GM21381 (cell line): ENCODE measurements around the gene BFSP1.

ENCODE experiments used
- ATAC-seq: cut with Tn5 transposase; IDR thresholded peaks from one replicate; pipeline ENCODE4 v1.9.1; 2021; ENCODE audit warnings: mild to moderate bottlenecking, moderate library complexity; ENCODE audit not compliant: unreplicated experiment

BFSP1 gene

DNA sequence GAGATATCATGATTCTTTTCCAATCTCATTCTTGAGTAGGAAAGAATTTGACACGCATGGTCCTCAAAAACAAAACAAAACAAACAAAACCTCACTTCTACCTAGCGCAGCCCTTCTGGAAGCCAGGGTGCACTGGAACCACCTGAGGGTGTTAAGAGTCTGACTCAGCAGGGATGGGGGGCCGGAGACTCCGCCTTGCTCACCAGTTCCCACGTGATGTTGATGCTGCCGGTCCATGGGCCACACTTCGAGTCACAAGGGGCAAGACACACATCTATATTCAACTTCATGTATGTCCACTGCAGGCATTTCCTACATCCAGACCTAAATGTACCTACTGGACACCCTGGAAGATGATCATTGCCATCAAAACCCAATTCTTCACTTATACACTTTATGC, 30.4 kb downstream of the BFSP1 start:
- no peak for ATAC-seq

DNA sequence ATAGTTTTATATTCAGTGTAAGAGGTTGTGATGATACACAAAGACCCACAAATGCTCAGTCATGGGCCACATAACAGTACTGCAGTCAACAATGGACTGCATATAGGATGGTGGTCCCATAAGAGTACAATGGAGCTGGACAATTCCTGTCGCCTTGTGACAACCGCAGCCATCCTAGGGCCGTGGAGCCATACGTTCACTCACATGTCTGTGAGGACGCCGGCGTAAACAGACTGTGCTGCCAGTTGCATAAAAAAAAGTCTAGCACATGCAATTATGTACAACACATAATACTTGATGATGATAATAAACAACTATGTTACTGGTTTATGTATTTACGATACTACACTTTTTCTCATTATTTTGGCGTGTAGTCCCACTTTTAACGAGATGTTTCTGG, 30.9 kb downstream of the BFSP1 start:
- ATAC-seq = no peak

DNA sequence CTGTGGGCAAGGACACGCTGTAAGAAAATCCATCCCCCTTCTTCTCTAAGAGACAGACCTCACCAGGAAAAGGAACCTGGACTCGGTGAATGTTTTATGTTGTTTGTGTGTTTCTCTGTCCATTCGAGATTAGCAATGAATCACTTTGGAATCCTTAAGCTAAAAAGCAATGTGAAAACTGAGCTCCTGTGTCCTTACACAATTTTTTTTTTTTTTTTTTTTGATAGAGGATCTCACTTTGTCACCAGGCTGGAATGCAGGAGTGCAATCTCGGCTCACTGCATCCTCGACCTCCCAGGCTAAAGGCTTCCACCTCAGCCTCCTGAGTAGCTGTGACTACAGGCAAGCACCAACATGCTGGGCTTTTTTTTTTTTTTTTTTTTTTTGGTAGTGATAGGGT, 32.1 kb downstream of the BFSP1 start:
- ATAC-seq = no peak

DNA sequence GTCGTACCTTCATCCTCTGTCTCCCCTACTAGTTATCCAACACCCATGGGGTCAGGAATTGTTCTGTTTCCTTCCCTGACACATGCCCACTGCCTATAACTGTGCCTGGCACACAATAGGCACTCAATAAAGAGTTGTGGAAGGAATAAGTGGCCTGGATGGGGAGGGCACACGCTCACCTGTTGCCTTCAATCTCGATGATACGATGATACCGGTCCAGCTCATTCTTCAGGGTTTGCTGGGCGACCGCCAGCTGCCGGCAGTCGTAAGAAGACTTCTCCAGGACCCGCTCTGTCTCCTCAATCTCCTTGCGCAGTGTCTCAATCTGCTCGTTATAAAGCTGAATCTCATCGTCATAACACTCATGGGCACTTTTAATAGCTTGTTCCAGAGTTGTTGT, 32.5 kb downstream of the BFSP1 start:
- ATAC-seq = no peak

DNA sequence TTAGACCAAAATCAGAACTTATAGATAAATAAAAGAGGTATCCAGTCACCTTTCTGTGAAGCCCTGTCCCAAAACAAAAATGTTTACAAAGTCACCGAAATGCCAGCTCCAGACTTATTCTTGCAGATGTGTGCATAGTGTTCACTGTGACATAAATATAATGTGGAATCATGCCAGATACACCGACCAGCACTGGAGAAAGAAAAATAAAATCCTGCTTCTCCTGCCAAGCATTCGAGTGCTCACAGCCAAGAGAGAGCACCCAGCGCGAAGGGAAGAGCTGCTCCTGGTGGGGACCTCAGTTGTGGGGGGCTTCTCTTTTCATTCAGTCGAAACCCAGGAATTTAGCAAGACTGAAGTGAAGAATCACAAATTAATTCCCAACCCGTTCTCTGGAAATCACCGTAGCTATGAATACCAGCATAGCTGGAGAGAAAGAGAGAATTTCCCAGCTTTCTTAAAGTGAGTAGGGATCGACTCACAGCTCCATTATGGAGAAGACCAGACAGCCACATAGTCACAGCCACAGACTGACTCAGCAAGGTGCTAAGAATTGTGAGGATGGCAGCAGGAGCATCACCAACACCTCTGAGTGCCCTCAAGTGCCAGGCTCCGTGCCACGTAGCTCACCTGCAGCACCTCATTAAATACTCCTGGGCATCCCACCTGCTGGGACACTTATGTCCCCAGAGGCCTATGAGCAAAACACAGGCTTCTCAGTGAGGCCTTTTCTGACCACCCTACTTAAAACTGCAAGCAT, 33.2 kb downstream of the BFSP1 start:
- no peak for ATAC-seq

DNA sequence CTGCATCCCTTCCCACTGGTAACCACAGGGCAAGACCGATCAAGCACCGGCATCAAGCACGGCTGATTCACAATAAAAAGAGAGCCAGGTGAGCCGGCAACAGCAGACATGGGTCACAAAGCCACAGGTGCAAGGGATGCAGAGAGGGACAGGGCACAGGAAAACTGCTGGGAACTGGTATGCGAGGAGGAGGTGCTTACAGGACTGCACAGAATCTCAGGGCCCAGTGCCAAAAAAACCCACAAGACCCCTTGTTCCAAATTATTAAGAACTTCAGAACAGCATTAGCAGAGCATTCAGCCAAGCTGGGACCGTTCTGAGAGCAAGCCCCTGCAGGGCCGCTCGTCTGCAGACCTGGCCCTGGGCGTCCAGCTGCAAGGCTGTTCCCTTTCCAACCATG, 35.4 kb downstream of the BFSP1 start:
- ATAC-seq = no peak

DNA sequence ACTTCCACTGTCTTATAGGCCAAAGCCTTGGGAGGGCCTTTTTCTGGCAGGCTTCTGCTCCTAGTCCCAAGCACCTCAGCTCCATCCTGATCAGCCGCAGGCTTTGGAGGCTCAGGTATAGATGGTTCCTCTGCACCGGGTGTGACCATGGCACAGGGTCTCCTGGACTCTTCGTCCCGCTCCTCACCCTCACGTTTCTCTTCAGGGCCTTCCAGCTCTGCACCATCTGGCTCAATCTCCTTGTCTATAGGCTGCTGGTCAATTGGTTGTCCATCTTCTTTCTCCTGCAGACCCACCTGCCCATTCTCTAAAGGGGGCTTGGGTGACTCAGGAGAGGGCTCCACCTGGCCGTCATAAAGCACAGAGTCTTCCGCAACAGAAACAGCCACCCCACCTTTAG, 37.0 kb downstream of the BFSP1 start:
- ATAC-seq = no peak

DNA sequence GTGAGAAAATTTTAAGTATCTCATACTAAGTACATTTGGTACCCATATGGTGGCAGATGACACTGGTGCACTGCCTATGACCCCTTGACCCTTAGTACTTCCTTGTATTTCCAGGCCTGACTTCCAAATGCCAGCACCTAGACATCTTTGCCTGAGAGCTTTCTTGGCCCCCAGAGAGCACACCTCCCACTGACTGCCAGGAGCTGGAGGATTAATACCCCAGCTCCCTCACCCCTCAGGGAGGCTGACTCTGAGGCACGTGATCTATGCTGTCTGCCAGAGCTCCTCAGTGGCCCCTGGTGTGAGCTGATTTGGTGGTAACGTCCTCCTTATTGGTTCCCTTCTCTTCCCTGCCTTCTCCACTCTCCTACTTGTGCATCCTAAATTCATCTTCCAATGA, 38.0 kb downstream of the BFSP1 start:
- no peak for ATAC-seq

DNA sequence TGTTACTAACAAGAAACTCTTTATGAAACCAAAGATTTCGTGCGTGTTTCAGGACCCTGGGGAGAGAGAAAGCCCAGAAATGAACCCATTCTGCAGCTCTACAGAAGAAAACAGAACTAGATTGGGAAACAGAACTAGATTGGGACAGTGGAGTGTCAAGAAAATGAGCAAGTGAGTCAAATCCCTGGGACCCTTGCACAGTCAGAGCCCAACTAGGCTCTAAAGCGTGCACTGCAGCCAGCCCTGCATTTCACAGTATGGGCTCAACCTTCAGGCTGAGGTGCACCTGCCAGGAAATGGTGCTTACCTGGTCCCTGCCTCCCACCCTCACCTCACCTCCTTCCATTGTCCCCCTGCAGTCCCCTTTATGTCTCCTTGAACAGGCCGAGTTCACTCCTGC, 39.7 kb downstream of the BFSP1 start:
- ATAC-seq = no peak

DNA sequence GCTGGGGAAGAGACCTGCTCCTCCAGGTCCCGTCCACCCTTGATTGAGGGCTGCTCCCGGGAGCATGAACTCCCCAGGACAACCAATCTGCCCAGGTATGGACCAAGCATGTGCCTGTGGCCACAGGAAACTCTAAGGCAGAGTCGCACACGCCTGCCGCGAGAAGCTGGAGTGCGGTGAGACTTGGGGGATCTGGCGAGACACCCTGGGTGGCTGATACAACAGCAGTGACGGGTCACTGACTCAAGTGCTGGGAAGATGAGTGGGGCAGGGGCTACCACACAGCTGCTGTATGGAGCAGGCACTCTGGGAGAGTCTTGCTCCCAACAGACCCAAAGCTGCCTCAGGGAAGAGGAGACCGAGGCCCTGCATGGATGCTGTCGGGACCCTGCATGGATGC, 40.1 kb downstream of the BFSP1 start:
- no peak for ATAC-seq

DNA sequence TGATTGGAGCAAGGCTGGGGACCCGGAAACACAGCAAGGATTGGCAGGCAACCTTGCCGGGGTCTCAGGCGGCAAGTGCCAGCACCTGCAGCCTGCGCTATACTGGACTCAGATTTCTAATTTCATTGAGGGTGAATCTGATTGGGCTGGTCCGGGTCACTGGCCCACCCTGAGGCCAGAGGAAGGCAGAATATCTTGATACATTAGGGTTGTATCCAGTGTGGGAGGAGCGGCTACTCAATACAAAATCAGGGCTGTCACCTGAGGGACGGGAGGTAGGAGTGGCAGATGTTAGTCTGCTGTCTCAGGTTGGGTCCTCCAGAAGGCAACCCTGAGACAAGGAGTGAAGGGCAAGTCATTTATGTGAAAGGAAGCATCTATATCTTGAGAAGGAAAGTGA, 40.7 kb downstream of the BFSP1 start:
- ATAC-seq = no peak

DNA sequence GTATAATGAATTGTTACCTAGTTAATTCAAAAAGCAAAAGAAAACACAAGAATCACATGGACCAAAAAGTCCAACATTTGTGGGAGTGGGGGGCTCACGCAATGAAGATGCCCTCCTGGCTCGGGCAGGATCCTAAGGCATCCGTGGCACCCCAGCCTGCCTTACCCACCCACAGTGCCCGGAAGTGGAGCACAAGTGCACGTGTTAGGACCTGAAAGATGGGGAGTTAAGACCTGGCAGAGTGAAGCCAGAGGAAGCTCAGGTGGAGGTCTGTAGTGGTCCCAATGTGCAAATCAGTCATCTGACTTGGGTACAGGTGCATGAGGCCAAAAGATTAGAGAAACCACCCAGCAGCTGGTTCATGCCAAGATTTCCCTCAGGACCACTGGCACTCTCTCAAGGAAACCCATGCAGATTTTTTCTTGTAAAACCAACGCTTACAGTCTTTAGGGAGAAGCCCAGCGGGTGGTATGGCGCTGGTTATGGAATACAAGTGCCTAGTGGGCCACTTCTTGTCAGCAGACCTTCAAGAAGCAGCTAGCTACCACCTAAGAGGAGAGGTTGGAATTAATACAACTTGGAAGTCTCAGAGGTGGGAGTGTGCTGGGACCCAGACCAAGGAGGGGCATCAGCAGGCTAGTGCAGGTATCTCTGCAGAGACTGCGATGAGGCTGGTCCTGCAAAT, 42.1 kb downstream of the BFSP1 start:
- ATAC-seq = no peak

DNA sequence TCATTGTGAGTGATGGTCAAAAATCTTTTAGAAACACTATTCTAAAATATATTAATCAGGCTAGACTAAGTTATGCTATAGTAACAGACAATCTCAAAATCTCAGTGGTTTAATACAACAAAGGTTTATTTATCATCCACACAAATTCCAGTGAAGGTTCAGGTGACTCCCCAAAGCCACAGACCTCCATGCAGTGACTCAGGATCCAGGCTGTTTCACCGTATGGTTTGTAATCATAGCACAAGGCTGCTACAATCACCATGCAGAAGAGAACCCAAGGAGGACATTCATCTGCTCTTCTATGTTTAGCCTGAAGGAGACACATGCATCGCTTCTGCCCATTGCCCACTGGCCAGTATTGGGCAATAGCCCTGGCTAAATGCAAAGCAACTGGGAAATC, 46.2 kb downstream of the BFSP1 start:
- ATAC-seq = no peak

DNA sequence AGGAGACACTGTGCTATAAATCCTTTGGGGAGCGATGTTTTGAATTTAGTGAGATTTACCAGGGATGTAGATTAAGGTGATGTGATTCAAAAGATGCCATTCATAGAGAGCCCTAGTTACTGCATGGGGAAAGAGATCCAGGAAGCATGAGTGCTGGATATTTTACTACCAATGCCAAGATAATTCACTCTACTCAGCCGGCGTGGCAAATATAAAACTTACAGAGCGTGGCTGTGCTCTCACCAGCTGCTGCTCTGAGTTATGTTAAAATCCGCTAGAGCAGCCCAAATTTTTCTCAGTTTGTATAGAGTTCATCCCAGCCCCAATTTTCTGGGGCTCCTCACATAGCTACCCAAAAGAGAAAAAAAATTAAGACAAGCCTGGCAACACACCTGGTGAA, 48.6 kb downstream of the BFSP1 start:
- no peak for ATAC-seq

DNA sequence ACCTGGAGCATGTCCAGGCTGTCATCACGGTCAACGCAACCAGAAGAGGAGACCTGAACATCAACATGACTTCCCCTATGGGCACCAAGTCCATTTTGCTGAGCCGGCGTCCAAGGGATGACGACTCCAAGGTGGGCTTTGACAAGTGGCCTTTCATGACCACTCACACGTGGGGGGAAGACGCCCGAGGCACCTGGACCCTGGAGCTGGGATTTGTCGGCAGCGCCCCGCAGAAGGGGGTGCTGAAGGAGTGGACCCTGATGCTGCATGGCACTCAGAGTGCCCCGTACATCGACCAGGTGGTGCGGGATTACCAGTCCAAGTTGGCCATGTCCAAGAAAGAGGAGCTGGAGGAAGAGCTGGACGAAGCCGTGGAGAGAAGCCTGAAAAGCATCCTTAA, 49.5 kb downstream of the BFSP1 start:
- no peak for ATAC-seq

DNA sequence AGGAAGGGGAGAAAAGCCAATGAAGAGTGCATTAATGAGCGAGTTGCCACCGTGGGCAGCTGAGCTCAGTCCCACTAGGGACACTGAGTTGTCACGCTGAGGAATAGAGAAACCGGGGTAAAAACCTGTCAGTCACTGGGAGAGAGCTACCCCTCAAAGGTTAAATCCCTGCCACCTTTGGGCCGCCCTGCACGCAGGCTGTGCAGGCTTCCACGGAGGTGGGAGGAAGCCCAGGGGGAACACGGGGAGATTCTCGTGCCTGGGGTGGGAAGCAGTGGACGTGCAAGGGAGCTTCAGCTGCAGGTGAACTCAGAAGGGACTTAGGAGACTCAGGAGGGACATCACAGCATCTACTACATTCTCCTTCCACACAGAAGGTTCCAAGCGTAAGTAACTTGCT, 50.5 kb downstream of the BFSP1 start:
- ATAC-seq = no peak

DNA sequence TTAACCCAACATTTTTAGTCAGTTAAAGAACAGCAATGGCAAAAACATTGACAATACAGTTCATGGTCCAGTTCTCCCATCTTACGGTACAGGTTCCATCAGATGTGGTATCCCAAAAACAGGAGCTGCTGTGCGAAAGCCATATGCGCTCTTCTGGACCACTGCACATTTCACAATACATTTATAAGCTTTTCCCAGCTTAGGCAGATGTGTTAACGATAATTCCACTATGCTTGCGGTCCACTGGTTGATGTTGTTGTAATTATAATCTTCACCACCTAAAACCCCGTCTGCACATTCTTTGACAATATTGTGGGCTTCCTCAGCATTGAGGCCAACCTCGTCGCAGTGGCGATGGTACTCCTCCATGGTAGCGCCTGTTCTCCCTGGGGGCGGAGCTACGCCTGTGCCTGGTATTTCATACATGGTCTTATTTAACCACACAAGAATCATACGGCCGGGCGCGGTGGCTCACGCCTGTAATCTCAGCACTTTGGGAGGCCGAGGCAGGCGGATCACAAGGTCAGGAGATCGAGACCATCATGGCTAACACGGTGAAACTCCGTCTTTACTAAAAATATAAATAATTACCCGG, 52.0 kb downstream of the BFSP1 start:
- ATAC-seq = no peak

DNA sequence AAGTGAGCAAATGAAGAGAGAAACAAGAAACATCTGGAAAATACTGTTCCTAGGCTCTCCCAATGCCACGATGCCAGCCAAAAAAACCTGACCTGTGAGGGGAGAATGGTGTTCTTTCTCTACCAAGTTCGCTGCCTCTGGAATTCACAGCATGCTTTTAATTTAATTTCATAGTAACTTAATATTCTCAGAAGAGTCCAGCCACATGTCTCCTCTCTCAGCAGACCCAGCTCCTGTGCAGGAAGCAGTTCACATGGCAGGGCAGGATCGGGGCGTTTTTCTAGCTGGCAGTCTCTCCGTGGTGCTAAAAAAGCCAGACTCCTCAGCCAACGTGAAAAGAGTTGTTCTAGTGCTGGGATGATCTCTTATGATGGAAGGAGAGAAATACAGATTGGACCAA, 57.5 kb downstream of the BFSP1 start:
- no peak for ATAC-seq

DNA sequence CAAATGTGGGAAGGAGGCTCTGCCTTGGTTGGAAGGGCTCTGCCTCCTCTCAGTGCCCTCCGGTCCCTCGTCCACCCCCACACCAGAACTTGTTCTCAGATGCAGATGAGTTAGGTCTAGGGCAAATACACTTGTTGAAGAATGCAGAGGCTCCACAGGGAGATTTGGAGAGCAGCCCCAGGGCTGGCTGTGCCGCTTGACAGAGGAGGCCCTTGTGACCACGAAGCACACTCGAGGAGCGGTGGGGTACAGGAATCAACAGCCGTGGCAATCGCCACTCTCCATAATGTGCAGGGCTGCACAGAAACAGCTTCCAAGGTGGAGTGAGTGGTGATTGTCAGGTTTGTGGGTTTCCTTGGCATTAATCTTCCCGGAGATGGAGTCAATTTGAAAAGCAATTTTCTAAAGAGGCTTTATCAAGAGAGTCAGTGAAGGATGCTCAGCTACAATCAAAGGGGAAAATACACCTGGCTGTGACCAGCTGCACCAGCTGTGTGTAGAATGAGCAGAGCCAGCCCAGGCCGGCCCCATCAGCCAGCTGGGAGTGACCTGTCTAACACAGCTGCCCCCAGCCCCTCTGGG, 59.5 kb downstream of the BFSP1 start:
- ATAC-seq = no peak

DNA sequence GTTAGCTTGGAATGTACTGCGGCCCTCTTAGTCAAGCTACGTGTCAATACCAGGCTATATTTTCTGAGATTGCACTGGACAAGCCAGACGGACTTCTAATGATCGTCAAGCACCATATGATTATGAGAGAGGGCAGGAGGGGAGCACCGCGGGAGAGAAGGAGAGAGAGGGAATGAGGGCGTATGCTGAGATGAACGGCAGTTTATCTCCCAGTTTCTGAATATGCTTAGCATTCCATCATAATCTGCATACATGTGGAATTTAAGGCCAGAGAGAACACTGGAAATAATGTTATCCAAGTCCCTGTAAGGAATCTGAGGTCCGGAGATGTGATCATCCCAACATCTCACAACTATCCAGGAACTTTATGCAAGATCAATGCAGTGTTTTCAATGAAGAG, 60.2 kb downstream of the BFSP1 start:
- no peak for ATAC-seq

DNA sequence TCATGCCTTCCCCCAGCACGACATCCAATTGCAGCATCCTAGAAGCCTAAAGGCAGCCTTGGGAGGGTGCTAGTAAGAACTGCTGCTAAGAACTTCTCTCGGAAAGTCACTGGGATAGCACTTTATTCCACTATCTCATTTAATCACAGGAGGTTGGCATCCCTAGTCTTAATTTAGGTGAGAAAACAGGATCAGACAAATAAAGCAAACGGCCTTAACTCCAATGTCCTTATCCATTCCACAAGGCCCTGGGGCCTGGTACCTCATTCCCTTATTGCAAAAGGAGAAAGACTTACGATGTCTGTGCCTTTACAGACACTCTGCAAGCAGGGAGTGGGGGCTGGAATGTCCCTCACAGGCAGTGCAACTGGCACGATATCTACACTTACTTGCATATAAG, 60.7 kb downstream of the BFSP1 start:
- ATAC-seq = no peak
